Stomach (tissue), 4 donors: Measurements from ENCODE around the gene VWF.

Source experiments
- POLR2AphosphoS5 ChIP-seq, 3 donors: sonication (generic); formaldehyde crosslinking; IDR thresholded peaks; one replicate each; pipeline ENCODE4 v1.6.1; 2016; ENCODE audit warnings: antibody characterized with exemption in 3 of 3
- TF ChIP-seq, protein P1 (sequence below), 7 experiments: fragments of 450-650 bp in 4 of 7; fragments of 200-600 bp in 3 of 7; sonication (generic) in 3 of 7; IDR thresholded peaks; one replicate each; pipeline ENCODE4 v1.5.1; 2016 to 2019; ENCODE audit warnings: antibody characterized with exemption in 7 of 7, control low read depth in 2 of 7, mild to moderate bottlenecking in 1 of 7

- TF ChIP-seq POLR2AphosphoS5 (IDR thresholded peaks at IDR 0.05): no peak
- TF ChIP-seq, protein P1, sequence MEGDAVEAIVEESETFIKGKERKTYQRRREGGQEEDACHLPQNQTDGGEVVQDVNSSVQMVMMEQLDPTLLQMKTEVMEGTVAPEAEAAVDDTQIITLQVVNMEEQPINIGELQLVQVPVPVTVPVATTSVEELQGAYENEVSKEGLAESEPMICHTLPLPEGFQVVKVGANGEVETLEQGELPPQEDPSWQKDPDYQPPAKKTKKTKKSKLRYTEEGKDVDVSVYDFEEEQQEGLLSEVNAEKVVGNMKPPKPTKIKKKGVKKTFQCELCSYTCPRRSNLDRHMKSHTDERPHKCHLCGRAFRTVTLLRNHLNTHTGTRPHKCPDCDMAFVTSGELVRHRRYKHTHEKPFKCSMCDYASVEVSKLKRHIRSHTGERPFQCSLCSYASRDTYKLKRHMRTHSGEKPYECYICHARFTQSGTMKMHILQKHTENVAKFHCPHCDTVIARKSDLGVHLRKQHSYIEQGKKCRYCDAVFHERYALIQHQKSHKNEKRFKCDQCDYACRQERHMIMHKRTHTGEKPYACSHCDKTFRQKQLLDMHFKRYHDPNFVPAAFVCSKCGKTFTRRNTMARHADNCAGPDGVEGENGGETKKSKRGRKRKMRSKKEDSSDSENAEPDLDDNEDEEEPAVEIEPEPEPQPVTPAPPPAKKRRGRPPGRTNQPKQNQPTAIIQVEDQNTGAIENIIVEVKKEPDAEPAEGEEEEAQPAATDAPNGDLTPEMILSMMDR (IDR thresholded peaks at IDR 0.05): no peak
Observed at GRCh38 chr12:6061660-6062059, 62.8 kb downstream of the VWF start.
